Measurements from ENCODE around the gene NOSTRIN.

- TF ChIP-seq CTCF (conservative IDR thresholded peaks at IDR 0.05; ENCODE audit: low read length) (no peak), EZH2phosphoT487 (IDR thresholded peaks at IDR 0.05; ENCODE audit: borderline replicate concordance) (no peak)
These were observed 19.6 kb downstream of the NOSTRIN start for GRCh38 chr2:168821992-168822391.
